Gastrocnemius medialis (tissue), 4 donors: ENCODE measurements around the gene P2RY14.

Experiments
- POLR2A ChIP-seq, 2 donors: fragments of 450-650 bp; IDR thresholded peaks; one replicate each; pipeline ENCODE4 v1.6.1; 2017; ENCODE audit warnings: antibody characterized with exemption in 2 of 2, mild to moderate bottlenecking in 2 of 2, moderate library complexity in 2 of 2
- TF ChIP-seq, protein P1 (sequence below), 5 experiments: fragments of 450-650 bp in 3 of 5; fragments of 200-600 bp in 2 of 5; sonication (generic) in 2 of 5; IDR thresholded peaks in 4 of 5; conservative IDR thresholded peaks in 1 of 5; 1 replicate in 4 of 5; 2 replicates in 1 of 5; pipeline ENCODE4 v1.5.1; 2016 to 2019; ENCODE audit warnings: antibody characterized with exemption in 5 of 5, mild to moderate bottlenecking in 3 of 5, moderate library complexity in 3 of 5

GRCh38 chr3:151307131-151307530 is 28.8 kb upstream of the P2RY14 start:
- TF ChIP-seq, protein P1, sequence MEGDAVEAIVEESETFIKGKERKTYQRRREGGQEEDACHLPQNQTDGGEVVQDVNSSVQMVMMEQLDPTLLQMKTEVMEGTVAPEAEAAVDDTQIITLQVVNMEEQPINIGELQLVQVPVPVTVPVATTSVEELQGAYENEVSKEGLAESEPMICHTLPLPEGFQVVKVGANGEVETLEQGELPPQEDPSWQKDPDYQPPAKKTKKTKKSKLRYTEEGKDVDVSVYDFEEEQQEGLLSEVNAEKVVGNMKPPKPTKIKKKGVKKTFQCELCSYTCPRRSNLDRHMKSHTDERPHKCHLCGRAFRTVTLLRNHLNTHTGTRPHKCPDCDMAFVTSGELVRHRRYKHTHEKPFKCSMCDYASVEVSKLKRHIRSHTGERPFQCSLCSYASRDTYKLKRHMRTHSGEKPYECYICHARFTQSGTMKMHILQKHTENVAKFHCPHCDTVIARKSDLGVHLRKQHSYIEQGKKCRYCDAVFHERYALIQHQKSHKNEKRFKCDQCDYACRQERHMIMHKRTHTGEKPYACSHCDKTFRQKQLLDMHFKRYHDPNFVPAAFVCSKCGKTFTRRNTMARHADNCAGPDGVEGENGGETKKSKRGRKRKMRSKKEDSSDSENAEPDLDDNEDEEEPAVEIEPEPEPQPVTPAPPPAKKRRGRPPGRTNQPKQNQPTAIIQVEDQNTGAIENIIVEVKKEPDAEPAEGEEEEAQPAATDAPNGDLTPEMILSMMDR (IDR thresholded peaks at IDR 0.05 in 4 of 5, conservative IDR thresholded peaks at IDR 0.05 in 1 of 5), result no peak
- TF ChIP-seq POLR2A (IDR thresholded peaks at IDR 0.05), result no peak
